Measurements from ENCODE around the gene ST6GALNAC4. TPM values are rescaled to one million over a fixed set of nuclear protein-coding genes. Genes with fewer than 3 reads are reported as not detected.

Gene ST6GALNAC4
- total RNA-seq, 1 donor from 2014 or later = 15.8 TPM

DNA sequence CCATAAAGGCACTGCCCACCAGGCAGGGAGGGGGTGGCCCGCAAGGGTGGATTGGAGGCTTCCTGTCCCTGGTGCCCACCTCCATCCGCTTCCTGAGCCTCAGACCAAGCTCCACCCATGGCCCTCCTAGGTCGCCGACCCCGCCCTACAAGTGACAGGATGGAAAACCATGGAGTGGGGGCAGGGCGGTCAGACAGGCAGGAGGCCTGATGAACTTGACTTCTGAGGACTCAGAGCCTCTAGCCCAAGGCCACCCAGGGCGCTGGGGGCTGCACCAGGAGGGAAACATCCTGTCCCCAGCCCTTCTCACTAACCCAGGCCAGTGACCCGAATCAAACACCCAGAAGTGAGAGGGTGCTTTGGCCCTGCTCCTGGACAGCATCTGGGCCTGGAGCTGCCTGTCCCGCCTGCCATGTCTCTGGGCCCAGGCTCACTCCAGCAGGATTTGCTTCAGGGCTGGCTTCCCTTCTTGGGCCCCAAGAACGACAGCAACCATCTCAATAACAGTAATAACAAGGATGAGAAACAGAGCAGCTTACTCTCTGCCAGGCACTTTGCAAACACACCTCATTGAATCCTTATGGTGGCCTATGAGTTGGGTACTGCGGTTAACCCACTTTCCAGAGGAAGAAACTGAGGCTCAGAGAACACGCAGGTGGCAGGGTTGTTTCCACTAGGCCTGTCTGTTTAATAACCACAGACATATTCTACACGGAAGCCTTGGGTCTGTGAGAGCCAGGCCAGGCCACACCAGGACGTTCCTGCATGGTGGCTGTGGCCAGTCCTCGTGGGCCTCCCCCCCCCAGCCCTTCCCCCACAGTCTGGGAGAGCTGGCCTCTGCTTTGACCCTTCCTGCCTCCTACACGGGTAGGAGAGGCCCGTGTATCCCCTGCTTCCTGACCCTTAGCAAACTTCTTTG lies 13.0 kb downstream of the ST6GALNAC4 start:
- Mint-ChIP-seq H3K4me1 (ENCODE audit: low read depth, unreplicated experiment) (peaks cover 3% of the 10 kb centered on the region), H3K4me3 (ENCODE audit: unreplicated experiment) (no peak overlapping the region), H3K27ac (ENCODE audit: unreplicated experiment) (no peak overlapping the region), H3K36me3 (ENCODE audit: unreplicated experiment) (no peaks in the 10 kb centered on the region), H3K27me3 (ENCODE audit: unreplicated experiment) (no peaks in the 10 kb centered on the region), H3K9me3 (ENCODE audit: unreplicated experiment) (peaks cover 3% of the 10 kb centered on the region)
- DNase-seq = peak; percentile 60
- TF ChIP-seq, protein P1, sequence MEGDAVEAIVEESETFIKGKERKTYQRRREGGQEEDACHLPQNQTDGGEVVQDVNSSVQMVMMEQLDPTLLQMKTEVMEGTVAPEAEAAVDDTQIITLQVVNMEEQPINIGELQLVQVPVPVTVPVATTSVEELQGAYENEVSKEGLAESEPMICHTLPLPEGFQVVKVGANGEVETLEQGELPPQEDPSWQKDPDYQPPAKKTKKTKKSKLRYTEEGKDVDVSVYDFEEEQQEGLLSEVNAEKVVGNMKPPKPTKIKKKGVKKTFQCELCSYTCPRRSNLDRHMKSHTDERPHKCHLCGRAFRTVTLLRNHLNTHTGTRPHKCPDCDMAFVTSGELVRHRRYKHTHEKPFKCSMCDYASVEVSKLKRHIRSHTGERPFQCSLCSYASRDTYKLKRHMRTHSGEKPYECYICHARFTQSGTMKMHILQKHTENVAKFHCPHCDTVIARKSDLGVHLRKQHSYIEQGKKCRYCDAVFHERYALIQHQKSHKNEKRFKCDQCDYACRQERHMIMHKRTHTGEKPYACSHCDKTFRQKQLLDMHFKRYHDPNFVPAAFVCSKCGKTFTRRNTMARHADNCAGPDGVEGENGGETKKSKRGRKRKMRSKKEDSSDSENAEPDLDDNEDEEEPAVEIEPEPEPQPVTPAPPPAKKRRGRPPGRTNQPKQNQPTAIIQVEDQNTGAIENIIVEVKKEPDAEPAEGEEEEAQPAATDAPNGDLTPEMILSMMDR (IDR thresholded peaks at IDR 0.05; ENCODE audit: partially characterized antibody, unreplicated experiment) = no peak

DNA sequence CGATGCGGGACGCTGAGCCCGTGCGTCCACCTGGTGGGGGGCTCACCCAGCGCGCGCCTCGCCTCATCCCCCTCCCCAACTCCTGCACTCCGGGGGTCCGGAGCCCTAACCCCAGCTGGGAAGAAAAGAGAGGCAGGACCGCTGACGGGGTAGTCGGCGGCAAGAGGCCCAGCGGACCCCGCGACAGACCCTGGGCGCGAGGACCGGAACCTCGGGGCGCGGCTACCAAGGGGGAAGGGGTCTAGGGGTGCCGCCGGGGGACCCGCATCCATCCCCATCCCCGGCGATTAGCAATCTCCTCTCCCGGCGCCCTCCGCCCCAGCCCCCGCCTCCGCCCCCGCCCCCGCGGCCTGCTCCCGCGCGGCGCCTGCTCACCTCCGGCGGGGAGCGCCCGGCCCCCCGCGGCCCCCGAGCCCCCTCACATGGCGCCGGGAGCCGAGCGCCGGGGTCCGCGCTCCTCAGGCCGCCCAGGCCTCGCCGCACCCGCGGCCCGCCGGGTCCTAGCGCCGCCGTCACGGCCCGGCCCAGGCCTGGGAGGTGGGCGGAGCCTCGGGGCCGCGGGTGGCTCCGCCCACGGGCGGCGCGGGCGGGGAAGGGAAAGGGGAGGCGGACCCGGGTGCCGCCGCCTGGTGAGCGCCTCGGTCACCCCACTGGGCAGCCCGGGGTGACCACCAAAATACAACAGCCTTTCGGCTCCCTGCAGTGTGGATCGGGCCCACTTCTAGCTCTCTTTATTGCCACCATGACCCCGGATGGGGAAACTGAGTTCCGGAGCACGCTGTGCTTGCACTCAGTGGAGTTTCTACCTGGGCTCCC lies 17.5 kb downstream of the ST6GALNAC4 start, which contains the start of gene ST6GALNAC6:
TSS of gene ST6GALNAC6 (minus strand) at position 476 of the 816 bp plus-strand sequence. CDS start 1,622 bp downstream, outside the sequence.
- TF ChIP-seq, protein P1 (IDR thresholded peaks at IDR 0.05; ENCODE audit: partially characterized antibody, unreplicated experiment) = no peak

GRCh38 chr9:127898433-127899127 lies 18.3 kb downstream of the ST6GALNAC4 start:
- H3K9me3 Mint-ChIP-seq (ENCODE audit: unreplicated experiment) = peaks cover 5% of the 10 kb centered on the region
- peaks cover 3% of the 10 kb centered on the region for H3K27me3 Mint-ChIP-seq (ENCODE audit: unreplicated experiment)
- TF ChIP-seq, protein P1 (IDR thresholded peaks at IDR 0.05; ENCODE audit: partially characterized antibody, unreplicated experiment) = no peak
- DNase-seq = no peak
- H3K36me3 Mint-ChIP-seq (ENCODE audit: unreplicated experiment) = peaks cover 9% of the 10 kb centered on the region
- H3K4me3 Mint-ChIP-seq (ENCODE audit: unreplicated experiment) = peak overlapping the region; percentile 85
- H3K27ac Mint-ChIP-seq (ENCODE audit: unreplicated experiment) = peak overlapping the region; percentile 38
- H3K4me1 Mint-ChIP-seq (ENCODE audit: low read depth, unreplicated experiment) = peaks cover 1% of the 10 kb centered on the region

More for the DNA sequence above, 17.5 kb downstream of the ST6GALNAC4 start, which contains the start of gene ST6GALNAC6:
- Mint-ChIP-seq H3K4me3 (ENCODE audit: unreplicated experiment) (peak within 1 kb of the TSS; percentile 85), H3K9me3 (ENCODE audit: unreplicated experiment) (peaks cover 5% of the 10 kb centered on the region), H3K4me1 (ENCODE audit: low read depth, unreplicated experiment) (peaks cover 1% of the 10 kb centered on the region), H3K27me3 (ENCODE audit: unreplicated experiment) (peaks cover 3% of the 10 kb centered on the region), H3K36me3 (ENCODE audit: unreplicated experiment) (peaks cover 1% of the 10 kb centered on the region), H3K27ac (ENCODE audit: unreplicated experiment) (peak within 1 kb of the TSS; percentile 38)
- peak; percentile 80 for DNase-seq

DNA sequence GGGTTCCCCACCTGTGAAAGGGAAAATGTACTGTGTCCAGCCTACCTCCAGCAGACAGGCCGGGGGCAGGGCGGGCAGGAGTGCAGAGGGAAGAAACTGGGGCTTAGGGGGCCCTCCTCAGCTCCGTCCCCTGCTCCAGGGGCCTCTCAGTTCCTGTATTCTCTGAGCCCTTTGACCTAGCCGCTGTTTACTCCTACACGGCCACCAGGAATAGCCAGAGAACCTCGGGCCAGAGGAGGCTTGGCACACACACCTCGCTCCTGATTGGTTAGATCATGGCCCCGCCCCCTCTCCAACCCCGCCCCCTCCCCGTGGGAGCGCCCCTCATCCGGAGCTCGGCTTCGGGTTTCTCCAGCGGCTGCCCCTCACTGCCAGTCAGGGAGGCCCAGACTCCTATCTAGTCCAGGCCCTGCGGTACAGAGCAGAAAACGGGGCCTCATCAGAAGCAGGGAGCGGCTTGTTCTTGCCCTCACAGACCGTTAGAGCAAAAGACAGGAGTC lies 19.6 kb downstream of the ST6GALNAC4 start:
- TF ChIP-seq, protein P1 (IDR thresholded peaks at IDR 0.05; ENCODE audit: partially characterized antibody, unreplicated experiment) = no peak
- Mint-ChIP-seq H3K4me3 (ENCODE audit: unreplicated experiment) (no peak overlapping the region), H3K9me3 (ENCODE audit: unreplicated experiment) (peaks cover 5% of the 10 kb centered on the region), H3K27me3 (ENCODE audit: unreplicated experiment) (peaks cover 3% of the 10 kb centered on the region), H3K4me1 (ENCODE audit: low read depth, unreplicated experiment) (peaks cover 1% of the 10 kb centered on the region), H3K36me3 (ENCODE audit: unreplicated experiment) (peaks cover 20% of the 10 kb centered on the region), H3K27ac (ENCODE audit: unreplicated experiment) (no peak overlapping the region)
- DNase-seq = peak; percentile 82

Measured in glutamatergic neuron (in vitro differentiated cells).